ENCODE measurements around the gene FAM120B.

GRCh38 chr6:170296423-170296745 lies 10.2 kb upstream of the FAM120B start:
- TF ChIP-seq CTCF (IDR thresholded peaks at IDR 0.05) (no peak), POLR2A (IDR thresholded peaks at IDR 0.05) (no peak)
